Ishikawa (cell line): Measurements from ENCODE around the gene UNC119.

Source experiments
- CEBPB ChIP-seq: IDR thresholded peaks from 2 replicates; pipeline ENCODE4 v1.6.1; 2012
- EP300 ChIP-seq: IDR thresholded peaks from 2 replicates; pipeline ENCODE4 v1.6.1; 2012; ENCODE audit warnings: borderline replicate concordance
- TAF1 ChIP-seq: IDR thresholded peaks from 2 replicates; pipeline ENCODE4 v1.6.1; 2012; ENCODE audit warnings: low read depth, mild to moderate bottlenecking
- TCF12 ChIP-seq: IDR thresholded peaks from 2 replicates; pipeline ENCODE4 v1.6.1; 2012; ENCODE audit warnings: low read depth
- TEAD4 ChIP-seq: IDR thresholded peaks from 2 replicates; pipeline ENCODE4 v1.6.1; 2012
- YY1 ChIP-seq: IDR thresholded peaks from 2 replicates; pipeline ENCODE4 v1.6.1; 2012; ENCODE audit warnings: low read depth
- ZBTB7A ChIP-seq: IDR thresholded peaks from 2 replicates; pipeline ENCODE4 v1.6.1; 2012; ENCODE audit warnings: low read depth
- TF ChIP-seq, protein P1 (sequence below): IDR thresholded peaks from 2 replicates; pipeline ENCODE4 v1.6.1; 2012
- TF ChIP-seq, protein P2 (sequence below): IDR thresholded peaks from 2 replicates; pipeline ENCODE4 v1.6.1; 2012

- TF ChIP-seq EP300: no peak
- no peak for TF ChIP-seq TCF12
- no peak for TF ChIP-seq CEBPB
- TF ChIP-seq ZBTB7A: no peak
- TF ChIP-seq TEAD4: no peak
- TF ChIP-seq, protein P1, sequence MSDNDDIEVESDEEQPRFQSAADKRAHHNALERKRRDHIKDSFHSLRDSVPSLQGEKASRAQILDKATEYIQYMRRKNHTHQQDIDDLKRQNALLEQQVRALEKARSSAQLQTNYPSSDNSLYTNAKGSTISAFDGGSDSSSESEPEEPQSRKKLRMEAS: no peak
- TF ChIP-seq YY1: no peak
- TF ChIP-seq TAF1: no peak
- TF ChIP-seq, protein P2, sequence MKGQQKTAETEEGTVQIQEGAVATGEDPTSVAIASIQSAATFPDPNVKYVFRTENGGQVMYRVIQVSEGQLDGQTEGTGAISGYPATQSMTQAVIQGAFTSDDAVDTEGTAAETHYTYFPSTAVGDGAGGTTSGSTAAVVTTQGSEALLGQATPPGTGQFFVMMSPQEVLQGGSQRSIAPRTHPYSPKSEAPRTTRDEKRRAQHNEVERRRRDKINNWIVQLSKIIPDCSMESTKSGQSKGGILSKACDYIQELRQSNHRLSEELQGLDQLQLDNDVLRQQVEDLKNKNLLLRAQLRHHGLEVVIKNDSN: no peak
These were observed 23.4 kb downstream of the UNC119 start for GRCh38 chr17:28529013-28529400.
